Activated CD4-positive, alpha-beta T cell treated with anti-CD3 and anti-CD28 coated beads for 36 hours (primary cell): Measurements from ENCODE around the gene PI16. TPM values are rescaled to one million over a fixed set of nuclear protein-coding genes. Genes with fewer than 3 reads are reported as not detected.

Experiments used
- ATAC-seq: fragments of 200-7000 bp; cut with Tn5 transposase; one replicate; pipeline ENCODE4 v1.10.0; 2021; ENCODE audit warnings: mild to moderate bottlenecking, moderate library complexity
- CTCF ChIA-PET: fragments of 350-600 bp; sonication (Branson Sonifier 250); formaldehyde crosslinking; loops from one replicate; lab custom pipeline; 2021; ENCODE audit warnings: antibody characterized with exemption; lab: Charles Lee
- POLR2A ChIA-PET: fragments of 350-600 bp; sonication (Branson Sonifier 250); formaldehyde crosslinking; loops from one replicate; lab custom pipeline; 2021; ENCODE audit warnings: antibody characterized with exemption, inconsistent platforms; lab: Charles Lee
- DNase-seq: peaks from one replicate; pipeline ENCODE4 v3.0.0-alpha.2; 2020
- H3K27ac Mint-ChIP-seq: one replicate; pipeline ENCODE4 v1.8.0; 2021; ENCODE audit warnings: mixed read lengths
- H3K27me3 Mint-ChIP-seq: one replicate; pipeline ENCODE4 v1.8.0; 2021; ENCODE audit warnings: mixed read lengths
- H3K36me3 Mint-ChIP-seq: one replicate; pipeline ENCODE4 v1.8.0; 2021; ENCODE audit warnings: low read depth, mixed read lengths
- H3K4me1 Mint-ChIP-seq: one replicate; pipeline ENCODE4 v1.8.0; 2021; ENCODE audit warnings: mixed read lengths
- H3K4me3 Mint-ChIP-seq: one replicate; pipeline ENCODE4 v1.8.0; 2021; ENCODE audit warnings: mild to moderate bottlenecking, moderate library complexity, mixed read lengths
- H3K9me3 Mint-ChIP-seq: one replicate; pipeline ENCODE4 v1.8.0; 2021; ENCODE audit warnings: low read depth, mixed read lengths
- intact Hi-C, 2 experiments: fragments of 100-400 bp; cut with DNase I in 1 of 2; cut with micrococcal nuclease in 1 of 2; formaldehyde crosslinking; loops; one replicate each; pipeline versions ENCODE4 v1.14.2 to v1.15.1; 2022 to 2024; cut with DNase I, micrococcal nuclease
- total RNA-seq, 2 experiments: library from RNA; stranded (reverse); gene quantifications; one replicate each; pipeline ENCODE4 v1.2.3, GENCODE V29; 2021

The PI16 gene
- total RNA-seq = 1 to 10 TPM in 1 of 2 experiments, under 1 TPM in 1; 0.96 to 1.9 TPM

GRCh38 chr6:36954262-36954931 is at the start of gene PI16:
Gene PI16, plus strand, starts transcription at chr6:36954738. Its CDS starts 23 bp downstream, at chr6:36954761.
- ChIA-PET CTCF (interaction anchor here (0.5 to 2.6 kb wide), 8 partner anchors 8 to 288 kb away, joined by 3 to 12 read pairs (median 3); no protein-coding TSS in a partner anchor), POLR2A (no interaction called here)
- no peaks in the 10 kb centered on the region for H3K36me3 Mint-ChIP-seq
- H3K4me1 Mint-ChIP-seq = peaks cover 45% of the 10 kb centered on the region
- intact Hi-C loops = loop anchor here in 1 of 2 experiments (1.0 kb wide), 1 partner anchor 42 kb away; no protein-coding TSS in a partner anchor
- ATAC-seq = peak; percentile 21
- peak within 1 kb of the TSS; percentile 51 for H3K4me3 Mint-ChIP-seq
- DNase-seq = no peak
- no peaks in the 10 kb centered on the region for H3K9me3 Mint-ChIP-seq
- H3K27ac Mint-ChIP-seq = peak within 1 kb of the TSS; percentile 74
- H3K27me3 Mint-ChIP-seq = no peaks in the 10 kb centered on the region

- POLR2A ChIA-PET = no interaction called here
- Mint-ChIP-seq H3K9me3 (no peaks in the 10 kb centered on the region), H3K27ac (no peak overlapping the region), H3K4me1 (peaks cover 2% of the 10 kb centered on the region), H3K36me3 (peaks cover 29% of the 10 kb centered on the region), H3K4me3 (no peak overlapping the region), H3K27me3 (no peaks in the 10 kb centered on the region)
- intact Hi-C loops = no loop called here
- no peak for DNase-seq
- no peak for ATAC-seq
- CTCF ChIA-PET = interaction anchor here (1.6 kb wide), 1 partner anchor 10 kb away, joined by 6 read pairs; no protein-coding TSS in a partner anchor
These were observed 49.6 kb upstream of the PI16 start for GRCh38 chr6:36904851-36905393.

- H3K4me3 Mint-ChIP-seq = no peak overlapping the region
- no peaks in the 10 kb centered on the region for H3K27me3 Mint-ChIP-seq
- ChIA-PET POLR2A (no interaction called here), CTCF (interaction anchor here (0.7 to 1.5 kb wide), 2 partner anchors 79 to 111 kb away, joined by 3 to 6 read pairs; partner anchors contain the start of gene MTCH1)
- H3K4me1 Mint-ChIP-seq = peaks cover 6% of the 10 kb centered on the region
- DNase-seq (no peak), ATAC-seq (no peak)
- H3K36me3 Mint-ChIP-seq = peaks cover 29% of the 10 kb centered on the region
- H3K9me3 Mint-ChIP-seq = no peaks in the 10 kb centered on the region
- H3K27ac Mint-ChIP-seq = no peak overlapping the region
- intact Hi-C loops = no loop called here
These were observed 47.8 kb upstream of the PI16 start for GRCh38 chr6:36906539-36907325.

- H3K27ac Mint-ChIP-seq = no peak overlapping the region
- intact Hi-C loops = no loop called here
- ChIA-PET POLR2A (no interaction called here), CTCF (interaction anchor here (0.5 to 1.5 kb wide), 4 partner anchors 26 to 110 kb away, joined by 3 to 6 read pairs (median 3); partner anchors contain the start of gene MTCH1)
- ATAC-seq (no peak), DNase-seq (no peak)
- no peaks in the 10 kb centered on the region for H3K27me3 Mint-ChIP-seq
- H3K9me3 Mint-ChIP-seq = no peaks in the 10 kb centered on the region
- peaks cover 16% of the 10 kb centered on the region for H3K4me1 Mint-ChIP-seq
- H3K4me3 Mint-ChIP-seq = no peak overlapping the region
- H3K36me3 Mint-ChIP-seq = peaks cover 26% of the 10 kb centered on the region
These were observed 46.8 kb upstream of the PI16 start for GRCh38 chr6:36907781-36908180.

- ChIA-PET CTCF (no interaction called here), POLR2A (interaction anchor here (0.7 kb wide), 1 partner anchor 1923 kb away, joined by 3 read pairs; no protein-coding TSS in a partner anchor)
- intact Hi-C loops = no loop called here
- DNase-seq (no peak), ATAC-seq (no peak)
- no peak overlapping the region for H3K4me3 Mint-ChIP-seq
- no peaks in the 10 kb centered on the region for H3K27me3 Mint-ChIP-seq
- H3K9me3 Mint-ChIP-seq = no peaks in the 10 kb centered on the region
- H3K27ac Mint-ChIP-seq = no peak overlapping the region
- peaks cover 26% of the 10 kb centered on the region for H3K4me1 Mint-ChIP-seq
- peaks cover 23% of the 10 kb centered on the region for H3K36me3 Mint-ChIP-seq
These were observed 45.8 kb upstream of the PI16 start for GRCh38 chr6:36908747-36909146.

- peak overlapping the region; percentile 83 for H3K27ac Mint-ChIP-seq
- no peaks in the 10 kb centered on the region for H3K9me3 Mint-ChIP-seq
- DNase-seq = peak; percentile 58
- H3K4me3 Mint-ChIP-seq = peak overlapping the region; percentile 37
- ChIA-PET CTCF (interaction anchor here (0.6 to 2.8 kb wide), 10 partner anchors 12 to 297 kb away, joined by 3 to 13 read pairs (median 3); no protein-coding TSS in a partner anchor), POLR2A (interaction anchor here (1.1 to 1.4 kb wide), 2 partner anchors 74 to 261 kb away, joined by 3 to 4 read pairs; partner anchors contain the start of gene MTCH1)
- intact Hi-C loops = loop anchor here (1.0 to 5.0 kb wide), 10 partner anchors 15 to 257 kb away; partner anchors contain the start of genes C6orf89 (in 2 of the 2), MTCH1 (in 2 of the 2), PI16 (in 1 of the 2) and PPIL1 (in 1 of the 2)
- peaks cover 44% of the 10 kb centered on the region for H3K4me1 Mint-ChIP-seq
- peaks cover 29% of the 10 kb centered on the region for H3K36me3 Mint-ChIP-seq
- ATAC-seq = peak; percentile 63
- H3K27me3 Mint-ChIP-seq = no peaks in the 10 kb centered on the region
These were observed 42.5 kb upstream of the PI16 start for GRCh38 chr6:36912030-36912454.

GRCh38 chr6:36912586-36912985 is 42.0 kb upstream of the PI16 start:
- H3K27me3 Mint-ChIP-seq = no peaks in the 10 kb centered on the region
- peak; percentile 74 for DNase-seq
- intact Hi-C loops = loop anchor here (1.0 to 5.0 kb wide), 10 partner anchors 15 to 257 kb away; partner anchors contain the start of genes C6orf89 (in 2 of the 2), MTCH1 (in 2 of the 2), PI16 (in 1 of the 2) and PPIL1 (in 1 of the 2)
- H3K4me1 Mint-ChIP-seq = peaks cover 44% of the 10 kb centered on the region
- peaks cover 33% of the 10 kb centered on the region for H3K36me3 Mint-ChIP-seq
- peak overlapping the region; percentile 37 for H3K4me3 Mint-ChIP-seq
- CTCF ChIA-PET = interaction anchor here (0.8 to 2.8 kb wide), 10 partner anchors 11 to 296 kb away, joined by 3 to 13 read pairs (median 4); no protein-coding TSS in a partner anchor
- peak; percentile 87 for ATAC-seq
- peak overlapping the region; percentile 83 for H3K27ac Mint-ChIP-seq
- POLR2A ChIA-PET = interaction anchor here (1.1 to 1.4 kb wide), 2 partner anchors 73 to 261 kb away, joined by 3 to 4 read pairs; partner anchors contain the start of gene MTCH1
- H3K9me3 Mint-ChIP-seq = no peaks in the 10 kb centered on the region

GRCh38 chr6:36913082-36913481 is 41.5 kb upstream of the PI16 start:
- intact Hi-C loops = loop anchor here in 1 of 2 experiments (2.0 to 5.0 kb wide), 2 partner anchors 36 to 74 kb away; partner anchors contain the start of gene MTCH1
- ChIA-PET CTCF (interaction anchor here (0.7 to 2.8 kb wide), 7 partner anchors 28 to 296 kb away, joined by 3 to 13 read pairs (median 4); partner anchors contain the start of gene C6orf89), POLR2A (interaction anchor here (1.1 to 1.4 kb wide), 2 partner anchors 73 to 260 kb away, joined by 3 to 4 read pairs; partner anchors contain the start of gene MTCH1)
- peak overlapping the region; percentile 83 for H3K27ac Mint-ChIP-seq
- peak overlapping the region; percentile 37 for H3K4me3 Mint-ChIP-seq
- H3K4me1 Mint-ChIP-seq = peaks cover 44% of the 10 kb centered on the region
- peaks cover 30% of the 10 kb centered on the region for H3K36me3 Mint-ChIP-seq
- no peaks in the 10 kb centered on the region for H3K9me3 Mint-ChIP-seq
- DNase-seq (peak; percentile 11), ATAC-seq (no peak)
- H3K27me3 Mint-ChIP-seq = no peaks in the 10 kb centered on the region

- intact Hi-C loops = loop anchor here in 1 of 2 experiments (5.0 kb wide), 1 partner anchor 37 kb away; no protein-coding TSS in a partner anchor
- H3K27ac Mint-ChIP-seq = peak overlapping the region; percentile 85
- POLR2A ChIA-PET = no interaction called here
- DNase-seq (peak; percentile 57), ATAC-seq (peak; percentile 7)
- H3K27me3 Mint-ChIP-seq = no peaks in the 10 kb centered on the region
- CTCF ChIA-PET = interaction anchor here (0.6 to 2.8 kb wide), 9 partner anchors 9 to 262 kb away, joined by 3 to 13 read pairs (median 4); partner anchors contain the start of gene C6orf89
- peaks cover 44% of the 10 kb centered on the region for H3K4me1 Mint-ChIP-seq
- peaks cover 28% of the 10 kb centered on the region for H3K36me3 Mint-ChIP-seq
- H3K4me3 Mint-ChIP-seq = peak overlapping the region; percentile 13
- no peaks in the 10 kb centered on the region for H3K9me3 Mint-ChIP-seq
These were observed 40.2 kb upstream of the PI16 start for GRCh38 chr6:36914227-36914794.

- intact Hi-C loops = no loop called here
These were observed 38.9 kb upstream of the PI16 start for GRCh38 chr6:36915599-36915998.

More at GRCh38 chr6:36915599-36915998, 38.9 kb upstream of the PI16 start:
- Mint-ChIP-seq H3K27me3 (no peaks in the 10 kb centered on the region), H3K36me3 (peaks cover 29% of the 10 kb centered on the region), H3K4me1 (peaks cover 44% of the 10 kb centered on the region), H3K4me3 (no peak overlapping the region), H3K9me3 (no peaks in the 10 kb centered on the region), H3K27ac (no peak overlapping the region)
- no peak for DNase-seq
- ATAC-seq = no peak
- ChIA-PET POLR2A (no interaction called here), CTCF (interaction anchor here (0.7 to 2.5 kb wide), 4 partner anchors 30 to 103 kb away, joined by 3 to 10 read pairs (median 4); partner anchors contain the start of gene C6orf89)
